ENCODE data around the gene ZNF467. TPM values are rescaled to one million over a fixed set of nuclear protein-coding genes. Genes with fewer than 3 reads are reported as not detected.

ZNF467 gene
- total and polyA plus RNA-seq, 2 donors (not counting 1 experiment from before 2014, with no cell fraction given) = 0.39 to 1.1 TPM

DNA sequence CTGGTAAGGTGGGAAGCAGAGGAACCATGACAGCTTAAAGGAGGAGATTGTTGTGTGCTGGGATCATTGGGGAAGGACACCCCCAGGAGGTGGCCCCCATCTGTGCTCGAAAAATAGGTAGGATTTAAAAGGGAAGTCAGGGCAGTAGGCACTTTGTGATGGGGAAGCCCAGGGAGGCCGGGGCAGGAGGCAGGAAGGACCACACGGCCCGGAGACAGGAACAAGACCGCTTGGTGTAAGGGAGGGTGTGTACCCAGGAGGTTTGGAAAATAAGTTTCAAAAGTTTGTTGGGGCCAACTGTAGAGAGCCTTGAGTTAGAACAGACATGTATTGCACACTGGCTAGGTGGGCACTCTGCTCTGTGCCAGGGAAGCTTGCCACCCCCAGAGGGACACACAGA lies 20.7 kb downstream of the ZNF467 start:
- Histone ChIP-seq H3K27me3 (replicated peaks in 1 of 4; ENCODE audit: control extremely low read depth in 1 of 4, control insufficient read depth in 3 of 4, insufficient read depth in 4 of 4, low read length in 3 of 4) (no peaks in the 10 kb centered on the region), H3K4me3 (ENCODE audit: control extremely low read depth in 1 of 5, extremely low read depth in 1 of 5, insufficient read depth in 1 of 5, low read depth in 2 of 5, low read length in 4 of 5) (no peak overlapping the region), H3K27ac (ENCODE audit: low read length in 2 of 2) (no peak overlapping the region), H3K4me2 (replicated peaks; ENCODE audit: low read depth, low read length, poor library complexity, severe bottlenecking) (no peak overlapping the region), H3K36me3 (replicated peaks in 1 of 2; ENCODE audit: control extremely low read depth in 1 of 2, control insufficient read depth in 1 of 2, extremely low read depth in 1 of 2, insufficient read depth in 2 of 2, low read length in 1 of 2) (no peaks in the 10 kb centered on the region), H2AFZ (ENCODE audit: insufficient read depth, low read depth, low read length, poor library complexity, severe bottlenecking) (no peak overlapping the region), H3K4me1 (ENCODE audit: control insufficient read depth in 2 of 2, insufficient read depth in 2 of 2, low read length in 2 of 2) (no peaks in the 10 kb centered on the region), H4K20me1 (ENCODE audit: control insufficient read depth, insufficient read depth, low read length, poor library complexity, severe bottlenecking) (no peaks in the 10 kb centered on the region), H3K9ac (ENCODE audit: low read length) (no peak overlapping the region), H3K9me3 (ENCODE audit: control extremely low read depth in 1 of 3, control insufficient read depth in 2 of 3, insufficient read depth in 1 of 3, low read length in 2 of 3) (peaks cover 0 to 5% (median 0%) of the 10 kb centered on the region in 3 donors), H3K79me2 (ENCODE audit: control insufficient read depth, insufficient read depth, low read length) (no peaks in the 10 kb centered on the region)
- H3K9me3 Mint-ChIP-seq (ENCODE audit: insufficient read depth) = no peaks in the 10 kb centered on the region
- peaks cover 5% of the 10 kb centered on the region for H3K27me3 Mint-ChIP-seq
- DNase-seq (no peak), ATAC-seq (ENCODE audit: low read depth) (no peak)
- no peak overlapping the region for H3K27ac Mint-ChIP-seq
- intact Hi-C loops (cut with micrococcal nuclease) = no loop called here
- H3K4me3 Mint-ChIP-seq = no peak overlapping the region
- no peaks in the 10 kb centered on the region for H3K4me1 Mint-ChIP-seq
- TF ChIP-seq EZH2 (IDR thresholded peaks at IDR 0.05; ENCODE audit: borderline replicate concordance, insufficient read depth, low read depth, low read length, poor library complexity, severe bottlenecking) = no peak
- TF ChIP-seq, protein P1, sequence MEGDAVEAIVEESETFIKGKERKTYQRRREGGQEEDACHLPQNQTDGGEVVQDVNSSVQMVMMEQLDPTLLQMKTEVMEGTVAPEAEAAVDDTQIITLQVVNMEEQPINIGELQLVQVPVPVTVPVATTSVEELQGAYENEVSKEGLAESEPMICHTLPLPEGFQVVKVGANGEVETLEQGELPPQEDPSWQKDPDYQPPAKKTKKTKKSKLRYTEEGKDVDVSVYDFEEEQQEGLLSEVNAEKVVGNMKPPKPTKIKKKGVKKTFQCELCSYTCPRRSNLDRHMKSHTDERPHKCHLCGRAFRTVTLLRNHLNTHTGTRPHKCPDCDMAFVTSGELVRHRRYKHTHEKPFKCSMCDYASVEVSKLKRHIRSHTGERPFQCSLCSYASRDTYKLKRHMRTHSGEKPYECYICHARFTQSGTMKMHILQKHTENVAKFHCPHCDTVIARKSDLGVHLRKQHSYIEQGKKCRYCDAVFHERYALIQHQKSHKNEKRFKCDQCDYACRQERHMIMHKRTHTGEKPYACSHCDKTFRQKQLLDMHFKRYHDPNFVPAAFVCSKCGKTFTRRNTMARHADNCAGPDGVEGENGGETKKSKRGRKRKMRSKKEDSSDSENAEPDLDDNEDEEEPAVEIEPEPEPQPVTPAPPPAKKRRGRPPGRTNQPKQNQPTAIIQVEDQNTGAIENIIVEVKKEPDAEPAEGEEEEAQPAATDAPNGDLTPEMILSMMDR (IDR thresholded peaks at IDR 0.05) = no peak
- CTCF ChIA-PET = no interaction called here
- POLR2A ChIA-PET = no interaction called here
- WGBS (ENCODE audit: insufficient coverage) = 50% methylated on average over 5 of the region's 5 CpGs

GRCh38 chr7:149751043-149751775 lies 22.2 kb downstream of the ZNF467 start:
- intact Hi-C loops (cut with micrococcal nuclease) = no loop called here
- Histone ChIP-seq H4K20me1 (ENCODE audit: control insufficient read depth, insufficient read depth, low read length, poor library complexity, severe bottlenecking) (no peaks in the 10 kb centered on the region), H3K27me3 (replicated peaks in 1 of 4; ENCODE audit: control extremely low read depth in 1 of 4, control insufficient read depth in 3 of 4, insufficient read depth in 4 of 4, low read length in 3 of 4) (peaks cover 0 to 6% (median 0%) of the 10 kb centered on the region in 4 experiments), H2AFZ (ENCODE audit: insufficient read depth, low read depth, low read length, poor library complexity, severe bottlenecking) (no peak overlapping the region), H3K4me3 (ENCODE audit: control extremely low read depth in 1 of 5, extremely low read depth in 1 of 5, insufficient read depth in 1 of 5, low read depth in 2 of 5, low read length in 4 of 5) (no peak overlapping the region), H3K27ac (ENCODE audit: low read length in 2 of 2) (no peak overlapping the region), H3K79me2 (ENCODE audit: control insufficient read depth, insufficient read depth, low read length) (no peaks in the 10 kb centered on the region), H3K36me3 (replicated peaks in 1 of 2; ENCODE audit: control extremely low read depth in 1 of 2, control insufficient read depth in 1 of 2, extremely low read depth in 1 of 2, insufficient read depth in 2 of 2, low read length in 1 of 2) (no peaks in the 10 kb centered on the region), H3K9ac (ENCODE audit: low read length) (no peak overlapping the region), H3K4me2 (replicated peaks; ENCODE audit: low read depth, low read length, poor library complexity, severe bottlenecking) (no peak overlapping the region), H3K4me1 (ENCODE audit: control insufficient read depth in 2 of 2, insufficient read depth in 2 of 2, low read length in 2 of 2) (no peaks in the 10 kb centered on the region), H3K9me3 (ENCODE audit: control extremely low read depth in 1 of 3, control insufficient read depth in 2 of 3, insufficient read depth in 1 of 3, low read length in 2 of 3) (peaks cover 0 to 3% (median 0%) of the 10 kb centered on the region in 3 donors)
- Mint-ChIP-seq H3K27ac (no peak overlapping the region), H3K4me3 (no peak overlapping the region), H3K27me3 (peaks cover 4% of the 10 kb centered on the region), H3K9me3 (ENCODE audit: insufficient read depth) (no peaks in the 10 kb centered on the region), H3K4me1 (no peaks in the 10 kb centered on the region)
- DNase-seq (no peak), ATAC-seq (ENCODE audit: low read depth) (no peak)
- ChIA-PET CTCF (interaction anchor here (0.5 to 2.2 kb wide), 2 partner anchors 9 kb away, joined by 3 to 11 read pairs; no protein-coding TSS in a partner anchor), POLR2A (no interaction called here)
- 96% methylated on average over 7 of the region's 8 CpGs for WGBS (ENCODE audit: insufficient coverage)
- TF ChIP-seq, protein P1 (IDR thresholded peaks at IDR 0.05) = no peak
- TF ChIP-seq EZH2 (IDR thresholded peaks at IDR 0.05; ENCODE audit: borderline replicate concordance, insufficient read depth, low read depth, low read length, poor library complexity, severe bottlenecking) = no peak

All from B cell (primary cell).